ENCODE results near the gene ALKBH6. TPM values are rescaled to one million over a fixed set of nuclear protein-coding genes. Genes with fewer than 3 reads are reported as not detected.
A peak's percentile ranks its signal among the peaks of the same experiment; 100 is the strongest.

The ALKBH6 gene
- total and polyA plus RNA-seq, 2 of the 13 experiments (the other 11 are each of a cell fraction or from before 2014, with no cell fraction given), result 13.7 to 18.1 TPM

GRCh38 chr19:36030264-36031148 lies 16.5 kb upstream of the ALKBH6 start:
- peak; percentile 8; the same call in 1 of the 2 replicates for TF ChIP-seq STAG1 (CRISPR knock-in tag; IDR thresholded peaks at IDR 0.05)
- TF ChIP-seq ZNF446 (CRISPR knock-in tag; IDR thresholded peaks at IDR 0.05), result no peak
- TF ChIP-seq PLRG1 (conservative IDR thresholded peaks at IDR 0.05), result no peak
- TF ChIP-seq LRRFIP1 (CRISPR knock-in tag; conservative IDR thresholded peaks at IDR 0.05), result no peak
- no peak for TF ChIP-seq BCL6 (CRISPR knock-in tag; IDR thresholded peaks at IDR 0.05)
- H3K27ac ChIP-seq (ENCODE audit: extremely low read length, insufficient read depth, low read length), result no peak overlapping the region
- no peaks in the 10 kb centered on the region for H3K27me3 ChIP-seq (ENCODE audit: control insufficient read depth in 1 of 2, insufficient read depth in 2 of 2, low read length in 2 of 2)
- peaks cover 0 to 1% of the 10 kb centered on the region in 2 experiments; a peak in 1 of 5 replicates for H3K36me3 ChIP-seq (replicated peaks in 1 of 2; ENCODE audit: control insufficient read depth in 1 of 2, insufficient read depth in 2 of 2, low read length in 2 of 2)
- H3K9me3 ChIP-seq (ENCODE audit: low read length), result no peaks in the 10 kb centered on the region
- CTCF ChIA-PET (ENCODE audit: low intra/inter-chr PET ratio, low total read pairs), result no interaction called here
- no peak overlapping the region for H3K4me3 ChIP-seq (replicated peaks in 1 of 3; ENCODE audit: insufficient read depth in 1 of 3, low read depth in 2 of 3, low read length in 3 of 3)
- ATAC-seq (no peak; the same call in 2 of the 3 replicates), DNase-seq (ENCODE audit: low spot score) (no peak), FAIRE-seq (peak; percentile 43)
- intact Hi-C loops (cut with micrococcal nuclease; ENCODE audit: unreplicated experiment), result no loop called here
- H3K4me2 ChIP-seq (ENCODE audit: low read depth, low read length), result no peak overlapping the region
- POLR2A ChIA-PET, result no interaction called here
- WGBS (ENCODE audit: low lambda C conversion rate), result 90% methylated on average over 8 of the region's 8 CpGs
- H3K4me1 ChIP-seq (ENCODE audit: insufficient read depth, low read length), result peaks cover 8% of the 10 kb centered on the region
- in situ Hi-C loops (cut with HindIII; ENCODE audit: extremely low pct_ligation_motif_present, low pct_unique_long_range_greater_than_20kb), result no loop called here
- H3K9ac ChIP-seq (ENCODE audit: insufficient read depth, low read depth, low read length), result no peak overlapping the region
- no TSS peak for BruUV-seq (replicated peaks)
- H3K79me2 ChIP-seq (ENCODE audit: insufficient read depth, low read length), result no peaks in the 10 kb centered on the region
- no peaks in the 10 kb centered on the region for H4K20me1 ChIP-seq (ENCODE audit: insufficient read depth, low read length)
- H2AFZ ChIP-seq (ENCODE audit: low read length), result no peak overlapping the region

Measured in HepG2 (cell line).